HepG2 (cell line): Measurements from ENCODE around the gene TDRD10. TPM values are rescaled to one million over a fixed set of nuclear protein-coding genes. Genes with fewer than 3 reads are reported as not detected.

Source experiments
- ARNT2 ChIP-seq: sonication (generic); formaldehyde crosslinking; IDR thresholded peaks from 2 replicates; pipeline ENCODE4 v1.8.0; 2022; ENCODE audit warnings: mild to moderate bottlenecking, low read depth, missing genetic modification reagents, moderate library complexity
- CAMTA2 ChIP-seq: sonication (generic); formaldehyde crosslinking; IDR thresholded peaks from 2 replicates; pipeline ENCODE4 v1.4.0; 2020; ENCODE audit warnings: mild to moderate bottlenecking, missing genetic modification reagents, borderline replicate concordance
- DMAP1 ChIP-seq: IDR thresholded peaks from 2 replicates; pipeline ENCODE4 v1.6.1; 2016
- HHEX ChIP-seq: IDR thresholded peaks from 2 replicates; pipeline ENCODE4 v1.6.1; 2016; ENCODE audit warnings: control low read depth
- HIC2 ChIP-seq: sonication (generic); formaldehyde crosslinking; IDR thresholded peaks from 2 replicates; pipeline ENCODE4 v1.9.0; 2022; ENCODE audit warnings: low read depth, missing genetic modification reagents
- POLR2AphosphoS2 ChIP-seq: IDR thresholded peaks from 2 replicates; pipeline ENCODE4 v1.6.1; 2011; ENCODE audit warnings: low read depth, low read length, improper control_type of control experiment
- STAT6 ChIP-seq: sonication (generic); formaldehyde crosslinking; IDR thresholded peaks from 2 replicates; pipeline ENCODE4 v1.4.0; 2020; ENCODE audit warnings: missing genetic modification reagents, mild to moderate bottlenecking, borderline replicate concordance
- TERF1 ChIP-seq: sonication (generic); formaldehyde crosslinking; IDR thresholded peaks from 2 replicates; pipeline ENCODE4 v1.8.0; 2022; ENCODE audit warnings: mild to moderate bottlenecking, missing genetic modification reagents, moderate library complexity
- THAP11 ChIP-seq: IDR thresholded peaks from 2 replicates; pipeline ENCODE4 v1.6.1; 2016; ENCODE audit warnings: missing biosample characterization, missing genetic modification reagents
- TSC22D2 ChIP-seq: sonication (generic); formaldehyde crosslinking; IDR thresholded peaks from 2 replicates; pipeline ENCODE4 v1.5.1; 2020; ENCODE audit warnings: missing genetic modification reagents, mild to moderate bottlenecking, borderline replicate concordance
- ZBTB43 ChIP-seq: sonication (generic); formaldehyde crosslinking; conservative IDR thresholded peaks from 2 replicates; pipeline ENCODE4 v1.4.0; 2020; ENCODE audit warnings: missing genetic modification reagents
- ZBTB49 ChIP-seq: sonication (generic); formaldehyde crosslinking; IDR thresholded peaks from 2 replicates; pipeline ENCODE4 v1.4.0; 2020; ENCODE audit warnings: missing genetic modification reagents, borderline replicate concordance
- ZNF362 ChIP-seq: sonication (generic); formaldehyde crosslinking; IDR thresholded peaks from 2 replicates; pipeline ENCODE4 v1.4.0; 2020; ENCODE audit warnings: missing genetic modification reagents, mild to moderate bottlenecking, borderline replicate concordance
- ZNF740 ChIP-seq: sonication (generic); formaldehyde crosslinking; IDR thresholded peaks from 2 replicates; pipeline ENCODE4 v1.4.0; 2020; ENCODE audit warnings: missing genetic modification reagents
- polyA plus RNA-seq, 8 experiments: library from polyadenylated mRNA; depleted of rRNA in 3 of 8; stranded (reverse) in 7 of 8; unstranded in 1 of 8; fragments of >200 nt; fragmentation: Illumina TruSeq in 4 of 8; extraction: Trizol in 4 of 8; gene quantifications; 2 replicates each; pipeline versions ENCODE4 v1.2.1 to v1.2.3, GENCODE V29; 2011 to 2016; ENCODE audit warnings: low read depth in 4 of 8, missing spikeins in 1 of 8, mixed read lengths in 1 of 8; ENCODE audit not compliant: insufficient read depth in 1 of 8
- total RNA-seq, 5 experiments: library from RNA; depleted of rRNA; stranded (reverse); fragments of >200 nt; fragmentation: Illumina TruSeq; extraction: Trizol; gene quantifications; 2 replicates each; pipeline ENCODE4 v1.2.3, GENCODE V29; 2016; ENCODE audit warnings: low read depth in 1 of 5

TDRD10 gene
- total and polyA plus RNA-seq, 2 of the 13 experiments (the other 11 are each of a cell fraction or from before 2014, with no cell fraction given): not detected

- TF ChIP-seq ZBTB49 (CRISPR knock-in tag) (no peak), STAT6 (CRISPR knock-in tag) (no peak), ZBTB43 (CRISPR knock-in tag) (0 out of 2 replicates have a peak, but pooled peaks have one; percentile 34), ZNF740 (CRISPR knock-in tag) (peak; percentile 56; the same call in 1 of the 2 replicates), TERF1 (CRISPR knock-in tag) (no peak), CAMTA2 (CRISPR knock-in tag) (no peak), TSC22D2 (CRISPR knock-in tag) (no peak), ZNF362 (no peak), ARNT2 (CRISPR knock-in tag) (0 out of 2 replicates have a peak, but pooled peaks have one; percentile 43), THAP11 (CRISPR knock-in tag) (no peak), POLR2AphosphoS2 (no peak), HIC2 (CRISPR knock-in tag) (no peak), DMAP1 (CRISPR knock-in tag) (no peak), HHEX (CRISPR knock-in tag) (no peak)
Observed at GRCh38 chr1:154557939-154558719, 56.1 kb downstream of the TDRD10 start, which contains the start of gene UBE2Q1 (continued).
